Stimulated activated CD4-positive, alpha-beta T cell treated with anti-CD3 and anti-CD28 coated beads, Interleukin-4, amount 100 ng/mL, for 24 hours (primary cell): ENCODE results near the gene C1QTNF3.
"Not testable (repeated sequence)": the region's sequence is repeated elsewhere in the genome, so short reads cannot be mapped to it uniquely, and the experiment has no call there.

Experiments used
- DNase-seq: peaks from one replicate; pipeline ENCODE4 v3.0.0-alpha.2; 2020

Gene C1QTNF3

GRCh38 chr5:34047774-34048572 lies 5.0 kb upstream of the C1QTNF3 start:
- no peak for DNase-seq

- no peak for DNase-seq
Observed at GRCh38 chr5:34047143-34047542, 4.1 kb upstream of the C1QTNF3 start.

- no peak for DNase-seq
Observed at GRCh38 chr5:34045996-34046395, 3.0 kb upstream of the C1QTNF3 start.

- DNase-seq = no peak
Observed at GRCh38 chr5:34045023-34045422, 2.0 kb upstream of the C1QTNF3 start.

GRCh38 chr5:34042321-34042720 lies 692 bp downstream of the C1QTNF3 start:
- no peak for DNase-seq

- DNase-seq = no peak
Observed at GRCh38 chr5:34041247-34041972, 1.6 kb downstream of the C1QTNF3 start.

- DNase-seq = no peak
Observed at GRCh38 chr5:34040472-34040871, 2.5 kb downstream of the C1QTNF3 start.

GRCh38 chr5:34039398-34040157 lies 3.4 kb downstream of the C1QTNF3 start:
- no peak for DNase-seq

GRCh38 chr5:34038838-34039237 lies 4.2 kb downstream of the C1QTNF3 start:
- no peak for DNase-seq

- DNase-seq = no peak
Observed at GRCh38 chr5:34038390-34038789, 4.6 kb downstream of the C1QTNF3 start.

GRCh38 chr5:34037726-34038125 lies 5.3 kb downstream of the C1QTNF3 start:
- DNase-seq = no peak

- no peak for DNase-seq
Observed at GRCh38 chr5:34035756-34036155, 7.3 kb downstream of the C1QTNF3 start.

GRCh38 chr5:34034534-34035327 lies 8.3 kb downstream of the C1QTNF3 start:
- DNase-seq = no peak

- no peak for DNase-seq
Observed at GRCh38 chr5:34031966-34032365, 11.0 kb downstream of the C1QTNF3 start.

GRCh38 chr5:34031117-34031516 lies 11.9 kb downstream of the C1QTNF3 start:
- no peak for DNase-seq

- not testable (repeated sequence) for DNase-seq
Observed at GRCh38 chr5:34030585-34030984, 12.4 kb downstream of the C1QTNF3 start.

- no peak for DNase-seq
Observed at GRCh38 chr5:34030048-34030447, 13.0 kb downstream of the C1QTNF3 start.

- DNase-seq = no peak
Observed at GRCh38 chr5:34028349-34028748, 14.7 kb downstream of the C1QTNF3 start.

- no peak for DNase-seq
Observed at GRCh38 chr5:34026089-34026761, 16.8 kb downstream of the C1QTNF3 start.

- peak; percentile 36 for DNase-seq
Observed at GRCh38 chr5:34022121-34022705, 20.8 kb downstream of the C1QTNF3 start.

GRCh38 chr5:34021334-34021733 lies 21.7 kb downstream of the C1QTNF3 start:
- no peak for DNase-seq

- no peak for DNase-seq
Observed at GRCh38 chr5:34020726-34021125, 22.3 kb downstream of the C1QTNF3 start.
